Chondrocyte (in vitro differentiated cells): ENCODE results near the gene YIF1A. TPM values are rescaled to one million over a fixed set of nuclear protein-coding genes. Genes with fewer than 3 reads are reported as not detected.

Experiments
- DNase-seq: peaks from one replicate; pipeline ENCODE4 v3.0.0; 2021; ENCODE audit warnings: mixed read lengths, low spot score
- H3K27ac Mint-ChIP-seq: one replicate; pipeline ENCODE4 v1.8.0; 2021; ENCODE audit warnings: mild to moderate bottlenecking, moderate library complexity, mixed read lengths; ENCODE audit not compliant: unreplicated experiment
- H3K27me3 Mint-ChIP-seq: 2 replicates; pipeline ENCODE4 v1.8.0; 2021; ENCODE audit warnings: low read depth, mixed read lengths
- H3K36me3 Mint-ChIP-seq: 2 replicates; pipeline ENCODE4 v1.8.0; 2021; ENCODE audit warnings: low read depth, mixed read lengths
- H3K4me1 Mint-ChIP-seq: 2 replicates; pipeline ENCODE4 v1.8.0; 2021; ENCODE audit warnings: low read depth, mild to moderate bottlenecking, mixed read lengths
- H3K4me3 Mint-ChIP-seq: one replicate; pipeline ENCODE4 v1.8.0; 2021; ENCODE audit warnings: mild to moderate bottlenecking, moderate library complexity, mixed read lengths; ENCODE audit not compliant: unreplicated experiment
- H3K9me3 Mint-ChIP-seq: 2 replicates; pipeline ENCODE4 v1.8.0; 2021; ENCODE audit warnings: low read depth, mixed read lengths
- CTCF ChIP-seq: fragments of 200-600 bp; sonication (generic); IDR thresholded peaks from 2 replicates; pipeline ENCODE4 v1.5.0; 2021; ENCODE audit warnings: antibody characterized with exemption, mild to moderate bottlenecking, moderate library complexity
- total RNA-seq: library from RNA; stranded (reverse); gene quantifications from 3 replicates; pipeline ENCODE4 v1.2.1, GENCODE V29; 2021

YIF1A gene
- total RNA-seq, 1 donor from 2014 or later = 193 TPM

- H3K36me3 Mint-ChIP-seq = no peaks in the 10 kb centered on the region
- peaks cover 24% of the 10 kb centered on the region for H3K4me1 Mint-ChIP-seq
- H3K9me3 Mint-ChIP-seq = no peaks in the 10 kb centered on the region
- DNase-seq = no peak
- no peak for TF ChIP-seq CTCF
- H3K4me3 Mint-ChIP-seq = no peak overlapping the region
- no peak overlapping the region for H3K27ac Mint-ChIP-seq
- H3K27me3 Mint-ChIP-seq = no peaks in the 10 kb centered on the region
These were observed 21.4 kb upstream of the YIF1A start for GRCh38 chr11:66310324-66310723.

GRCh38 chr11:66309475-66309874 is 20.5 kb upstream of the YIF1A start:
- H3K27me3 Mint-ChIP-seq = no peaks in the 10 kb centered on the region
- no peak overlapping the region for H3K4me3 Mint-ChIP-seq
- DNase-seq = no peak
- H3K9me3 Mint-ChIP-seq = no peaks in the 10 kb centered on the region
- no peak overlapping the region for H3K27ac Mint-ChIP-seq
- no peak for TF ChIP-seq CTCF
- peaks cover 16% of the 10 kb centered on the region for H3K4me1 Mint-ChIP-seq
- H3K36me3 Mint-ChIP-seq = no peaks in the 10 kb centered on the region

GRCh38 chr11:66302656-66303055 is 13.7 kb upstream of the YIF1A start:
- Mint-ChIP-seq H3K27ac (no peak overlapping the region), H3K27me3 (no peaks in the 10 kb centered on the region), H3K4me3 (no peak overlapping the region), H3K9me3 (no peaks in the 10 kb centered on the region), H3K4me1 (no peaks in the 10 kb centered on the region), H3K36me3 (no peaks in the 10 kb centered on the region)
- no peak for TF ChIP-seq CTCF
- DNase-seq = no peak

- no peak for TF ChIP-seq CTCF
- Mint-ChIP-seq H3K27me3 (no peaks in the 10 kb centered on the region), H3K4me1 (no peaks in the 10 kb centered on the region), H3K27ac (no peak overlapping the region), H3K36me3 (peaks cover 3% of the 10 kb centered on the region), H3K9me3 (no peaks in the 10 kb centered on the region), H3K4me3 (no peak overlapping the region)
- DNase-seq = no peak
These were observed 10.2 kb upstream of the YIF1A start for GRCh38 chr11:66299186-66299585.

GRCh38 chr11:66297610-66298009 is 8.7 kb upstream of the YIF1A start:
- H3K4me1 Mint-ChIP-seq = peaks cover 3% of the 10 kb centered on the region
- no peaks in the 10 kb centered on the region for H3K9me3 Mint-ChIP-seq

More at GRCh38 chr11:66297610-66298009, 8.7 kb upstream of the YIF1A start:
- no peak overlapping the region for H3K4me3 Mint-ChIP-seq
- DNase-seq = no peak
- H3K27me3 Mint-ChIP-seq = peaks cover 3% of the 10 kb centered on the region
- H3K36me3 Mint-ChIP-seq = peaks cover 3% of the 10 kb centered on the region
- no peak for TF ChIP-seq CTCF
- H3K27ac Mint-ChIP-seq = no peak overlapping the region
